Erythroblast (primary cell): ENCODE results near the gene CD22.

Experiments used
- GATA1 ChIP-seq: IDR thresholded peaks from 2 replicates; pipeline ENCODE4 v1.6.1; 2011; ENCODE audit warnings: low read depth, mild to moderate bottlenecking, control low read depth, low read length, moderate library complexity
- POLR2A ChIP-seq: IDR thresholded peaks from 2 replicates; pipeline ENCODE4 v1.6.1; 2011; ENCODE audit warnings: mild to moderate bottlenecking, low read length

- no peak for TF ChIP-seq POLR2A
- no peak for TF ChIP-seq GATA1
These were observed 14.0 kb upstream of the CD22 start for GRCh38 chr19:35314858-35315470.
